Measurements from ENCODE around the gene SLC35D1. TPM values are rescaled to one million over a fixed set of nuclear protein-coding genes. Genes with fewer than 3 reads are reported as not detected.

SLC35D1 gene
- total and polyA plus RNA-seq, 2 of the 13 experiments (the other 11 are each of a cell fraction or from before 2014, with no cell fraction given): 12.4 to 41.5 TPM

DNA sequence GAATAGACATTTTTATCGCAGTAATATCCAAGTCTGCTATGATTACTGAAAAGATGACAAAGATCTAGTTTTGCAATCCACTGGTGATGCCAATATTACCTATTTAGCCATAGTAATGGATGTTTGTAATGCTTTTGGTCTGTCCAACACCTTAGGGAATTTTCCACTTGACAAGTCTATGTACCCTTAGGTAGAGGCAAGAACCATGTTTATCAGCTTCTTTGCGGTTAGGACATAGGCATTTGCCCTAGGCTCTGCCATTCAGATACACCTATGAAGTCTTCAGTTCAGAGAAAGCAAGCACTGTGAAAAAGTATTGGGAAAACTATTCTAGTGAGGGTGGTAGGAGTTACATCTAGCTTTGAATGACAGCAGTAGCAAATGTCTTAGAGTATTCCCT is 40.2 kb upstream of the SLC35D1 start:
- 41% methylated on average over 2 of the region's 2 CpGs for WGBS (ENCODE audit: low lambda C conversion rate)
- Histone ChIP-seq H3K9ac (ENCODE audit: insufficient read depth, low read depth, low read length) (no peak overlapping the region), H3K4me3 (replicated peaks in 1 of 3; ENCODE audit: insufficient read depth in 1 of 3, low read depth in 2 of 3, low read length in 3 of 3) (no peak overlapping the region), H3K9me3 (ENCODE audit: low read length) (no peaks in the 10 kb centered on the region), H3K36me3 (replicated peaks in 1 of 2; ENCODE audit: control insufficient read depth in 1 of 2, insufficient read depth in 2 of 2, low read length in 2 of 2) (no peaks in the 10 kb centered on the region), H3K27me3 (ENCODE audit: control insufficient read depth in 1 of 2, insufficient read depth in 2 of 2, low read length in 2 of 2) (no peaks in the 10 kb centered on the region), H3K4me2 (ENCODE audit: low read depth, low read length) (no peak overlapping the region), H3K4me1 (ENCODE audit: insufficient read depth, low read length) (no peaks in the 10 kb centered on the region), H4K20me1 (ENCODE audit: insufficient read depth, low read length) (no peaks in the 10 kb centered on the region), H2AFZ (ENCODE audit: low read length) (no peak overlapping the region), H3K79me2 (ENCODE audit: insufficient read depth, low read length) (no peaks in the 10 kb centered on the region), H3K27ac (ENCODE audit: extremely low read length, insufficient read depth, low read length) (no peak overlapping the region)
- FAIRE-seq: no peak
- intact Hi-C loops (cut with micrococcal nuclease; ENCODE audit: unreplicated experiment): no loop called here
- no peak for ATAC-seq
- no TSS peak for BruUV-seq (replicated peaks)
- DNase-seq (ENCODE audit: low spot score): no peak
- in situ Hi-C loops (cut with HindIII; ENCODE audit: extremely low pct_ligation_motif_present, low pct_unique_long_range_greater_than_20kb): no loop called here
- ChIA-PET CTCF (ENCODE audit: low intra/inter-chr PET ratio, low total read pairs) (no interaction called here), POLR2A (no interaction called here)
- TF ChIP-seq SIN3B (IDR thresholded peaks at IDR 0.05; ENCODE audit: low read length) (no peak), ARID2 (CRISPR knock-in tag; IDR thresholded peaks at IDR 0.05; ENCODE audit: borderline replicate concordance) (no peak), ONECUT2 (CRISPR knock-in tag; IDR thresholded peaks at IDR 0.05) (no peak), RFX5 (IDR thresholded peaks at IDR 0.05; ENCODE audit: low read depth, low read length) (no peak), ZNF720 (CRISPR knock-in tag; IDR thresholded peaks at IDR 0.05) (no peak), ISX (CRISPR knock-in tag; conservative IDR thresholded peaks at IDR 0.05) (no peak), ZNF891 (CRISPR knock-in tag; IDR thresholded peaks at IDR 0.05) (no peak), ZNF180 (CRISPR knock-in tag; IDR thresholded peaks at IDR 0.05; ENCODE audit: borderline replicate concordance, low read depth) (no peak), HNRNPK (IDR thresholded peaks at IDR 0.05; ENCODE audit: low read depth, low read length, poor library complexity, severe bottlenecking) (no peak), ZNF333 (CRISPR knock-in tag; IDR thresholded peaks at IDR 0.05; ENCODE audit: borderline replicate concordance) (no peak), ZNF484 (CRISPR knock-in tag; IDR thresholded peaks at IDR 0.05; ENCODE audit: borderline replicate concordance, low read depth) (no peak), REPIN1 (CRISPR knock-in tag; IDR thresholded peaks at IDR 0.05; ENCODE audit: borderline replicate concordance, low read depth) (no peak), ZNF703 (CRISPR knock-in tag; IDR thresholded peaks at IDR 0.05; ENCODE audit: borderline replicate concordance) (no peak)
- TF ChIP-seq, protein P1, sequence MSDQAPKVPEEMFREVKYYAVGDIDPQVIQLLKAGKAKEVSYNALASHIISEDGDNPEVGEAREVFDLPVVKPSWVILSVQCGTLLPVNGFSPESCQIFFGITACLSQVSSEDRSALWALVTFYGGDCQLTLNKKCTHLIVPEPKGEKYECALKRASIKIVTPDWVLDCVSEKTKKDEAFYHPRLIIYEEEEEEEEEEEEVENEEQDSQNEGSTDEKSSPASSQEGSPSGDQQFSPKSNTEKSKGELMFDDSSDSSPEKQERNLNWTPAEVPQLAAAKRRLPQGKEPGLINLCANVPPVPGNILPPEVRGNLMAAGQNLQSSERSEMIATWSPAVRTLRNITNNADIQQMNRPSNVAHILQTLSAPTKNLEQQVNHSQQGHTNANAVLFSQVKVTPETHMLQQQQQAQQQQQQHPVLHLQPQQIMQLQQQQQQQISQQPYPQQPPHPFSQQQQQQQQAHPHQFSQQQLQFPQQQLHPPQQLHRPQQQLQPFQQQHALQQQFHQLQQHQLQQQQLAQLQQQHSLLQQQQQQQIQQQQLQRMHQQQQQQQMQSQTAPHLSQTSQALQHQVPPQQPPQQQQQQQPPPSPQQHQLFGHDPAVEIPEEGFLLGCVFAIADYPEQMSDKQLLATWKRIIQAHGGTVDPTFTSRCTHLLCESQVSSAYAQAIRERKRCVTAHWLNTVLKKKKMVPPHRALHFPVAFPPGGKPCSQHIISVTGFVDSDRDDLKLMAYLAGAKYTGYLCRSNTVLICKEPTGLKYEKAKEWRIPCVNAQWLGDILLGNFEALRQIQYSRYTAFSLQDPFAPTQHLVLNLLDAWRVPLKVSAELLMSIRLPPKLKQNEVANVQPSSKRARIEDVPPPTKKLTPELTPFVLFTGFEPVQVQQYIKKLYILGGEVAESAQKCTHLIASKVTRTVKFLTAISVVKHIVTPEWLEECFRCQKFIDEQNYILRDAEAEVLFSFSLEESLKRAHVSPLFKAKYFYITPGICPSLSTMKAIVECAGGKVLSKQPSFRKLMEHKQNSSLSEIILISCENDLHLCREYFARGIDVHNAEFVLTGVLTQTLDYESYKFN (CRISPR knock-in tag; conservative IDR thresholded peaks at IDR 0.05): no peak
- TF ChIP-seq, protein P2, sequence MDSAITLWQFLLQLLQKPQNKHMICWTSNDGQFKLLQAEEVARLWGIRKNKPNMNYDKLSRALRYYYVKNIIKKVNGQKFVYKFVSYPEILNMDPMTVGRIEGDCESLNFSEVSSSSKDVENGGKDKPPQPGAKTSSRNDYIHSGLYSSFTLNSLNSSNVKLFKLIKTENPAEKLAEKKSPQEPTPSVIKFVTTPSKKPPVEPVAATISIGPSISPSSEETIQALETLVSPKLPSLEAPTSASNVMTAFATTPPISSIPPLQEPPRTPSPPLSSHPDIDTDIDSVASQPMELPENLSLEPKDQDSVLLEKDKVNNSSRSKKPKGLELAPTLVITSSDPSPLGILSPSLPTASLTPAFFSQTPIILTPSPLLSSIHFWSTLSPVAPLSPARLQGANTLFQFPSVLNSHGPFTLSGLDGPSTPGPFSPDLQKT (CRISPR knock-in tag; IDR thresholded peaks at IDR 0.05; ENCODE audit: borderline replicate concordance): no peak
- TF ChIP-seq, protein P3, sequence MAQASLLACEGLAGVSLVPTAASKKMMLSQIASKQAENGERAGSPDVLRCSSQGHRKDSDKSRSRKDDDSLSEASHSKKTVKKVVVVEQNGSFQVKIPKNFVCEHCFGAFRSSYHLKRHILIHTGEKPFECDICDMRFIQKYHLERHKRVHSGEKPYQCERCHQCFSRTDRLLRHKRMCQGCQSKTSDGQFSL (CRISPR knock-in tag; IDR thresholded peaks at IDR 0.05): no peak
